ENCODE measurements around the gene CD36.
A peak's percentile ranks its signal among the peaks of the same experiment; 100 is the strongest.

Gene CD36

GRCh38 chr7:80653244-80653643 is 14.8 kb downstream of the CD36 start:
- TF ChIP-seq CTCF (IDR thresholded peaks at IDR 0.05; ENCODE audit: borderline replicate concordance, control extremely low read depth, extremely low read depth, insufficient read depth, missing control alignments) = no peak
- in situ Hi-C loops (cut with MboI; ENCODE audit: low sequenced_read_pairs, unreplicated experiment) = loop anchor here (25.0 kb wide), 1 partner anchor 591 kb away; no protein-coding TSS in a partner anchor
- DNase-seq (ENCODE audit: low spot score) = no peak

GRCh38 chr7:80654887-80655340 is 16.5 kb downstream of the CD36 start:
- no peak for TF ChIP-seq CTCF (IDR thresholded peaks at IDR 0.05; ENCODE audit: borderline replicate concordance, control extremely low read depth, extremely low read depth, insufficient read depth, missing control alignments)
- DNase-seq (ENCODE audit: low spot score) = no peak
- in situ Hi-C loops (cut with MboI; ENCODE audit: low sequenced_read_pairs, unreplicated experiment) = loop anchor here (25.0 kb wide), 1 partner anchor 593 kb away; no protein-coding TSS in a partner anchor

- in situ Hi-C loops (cut with MboI; ENCODE audit: low sequenced_read_pairs, unreplicated experiment) = loop anchor here (25.0 kb wide), 1 partner anchor 594 kb away; no protein-coding TSS in a partner anchor
- TF ChIP-seq CTCF (IDR thresholded peaks at IDR 0.05; ENCODE audit: borderline replicate concordance, control extremely low read depth, extremely low read depth, insufficient read depth, missing control alignments) = no peak
- no peak for DNase-seq (ENCODE audit: low spot score)
Observed at GRCh38 chr7:80656029-80656428, 17.6 kb downstream of the CD36 start.

- peak; percentile 13 for TF ChIP-seq CTCF (IDR thresholded peaks at IDR 0.05; ENCODE audit: borderline replicate concordance, control extremely low read depth, extremely low read depth, insufficient read depth, missing control alignments)
- in situ Hi-C loops (cut with MboI; ENCODE audit: low sequenced_read_pairs, unreplicated experiment) = loop anchor here (25.0 kb wide), 1 partner anchor 597 kb away; no protein-coding TSS in a partner anchor
- DNase-seq (ENCODE audit: low spot score) = peak; percentile 27
Observed at GRCh38 chr7:80659120-80660055, 20.9 kb downstream of the CD36 start.

- no peak for TF ChIP-seq CTCF (IDR thresholded peaks at IDR 0.05; ENCODE audit: borderline replicate concordance, control extremely low read depth, extremely low read depth, insufficient read depth, missing control alignments)
- in situ Hi-C loops (cut with MboI; ENCODE audit: low sequenced_read_pairs, unreplicated experiment) = loop anchor here (25.0 kb wide), 1 partner anchor 599 kb away; no protein-coding TSS in a partner anchor
- no peak for DNase-seq (ENCODE audit: low spot score)
Observed at GRCh38 chr7:80660939-80661338, 22.5 kb downstream of the CD36 start.

GRCh38 chr7:80661729-80662128 is 23.3 kb downstream of the CD36 start:
- in situ Hi-C loops (cut with MboI; ENCODE audit: low sequenced_read_pairs, unreplicated experiment) = loop anchor here (25.0 kb wide), 1 partner anchor 599 kb away; no protein-coding TSS in a partner anchor
- no peak for TF ChIP-seq CTCF (IDR thresholded peaks at IDR 0.05; ENCODE audit: borderline replicate concordance, control extremely low read depth, extremely low read depth, insufficient read depth, missing control alignments)
- no peak for DNase-seq (ENCODE audit: low spot score)

Measured in GM13976 (cell line).